DOHH2 (cell line): ENCODE data around the gene FKBP5.

Experiments
- CTCF ChIP-seq: fragments of 200-600 bp; sonication (generic); IDR thresholded peaks from one replicate; pipeline ENCODE4 v1.5.1; 2014; ENCODE audit warnings: antibody characterized with exemption, mild to moderate bottlenecking, low read depth, low read length; ENCODE audit not compliant: poor library complexity, severe bottlenecking
- EZH2phosphoT487 ChIP-seq: fragments of 200-600 bp; sonication (generic); IDR thresholded peaks from 2 replicates; pipeline ENCODE4 v1.6.1; 2017; ENCODE audit warnings: borderline replicate concordance, mild to moderate bottlenecking, antibody characterized with exemption, low read length, moderate library complexity, mixed read lengths

- TF ChIP-seq CTCF (no peak), EZH2phosphoT487 (no peak)
Observed at GRCh38 chr6:35647400-35647799, 41.3 kb downstream of the FKBP5 start.
